ENCODE data around the gene TRIM41. TPM values are rescaled to one million over a fixed set of nuclear protein-coding genes. Genes with fewer than 3 reads are reported as not detected.
"Not testable (repeated sequence)": the region's sequence is repeated elsewhere in the genome, so short reads cannot be mapped to it uniquely, and the experiment has no call there.

The TRIM41 gene
- total RNA-seq, 1 donor from 2014 or later = 26.9 TPM

- H3K4me3 ChIP-seq = no peak overlapping the region
- no peaks in the 10 kb centered on the region for H3K9me3 ChIP-seq
- intact Hi-C loops (cut with DNase I) = no loop called here
- no peaks in the 10 kb centered on the region for H3K36me3 ChIP-seq
- no peak for ATAC-seq
- no peaks in the 10 kb centered on the region for H3K27me3 ChIP-seq
- no peak for TF ChIP-seq CTCF (IDR thresholded peaks at IDR 0.05)
- no peak overlapping the region for H3K27ac ChIP-seq
- no peak for DNase-seq
- peaks cover 4% of the 10 kb centered on the region for H3K4me1 ChIP-seq
Observed at GRCh38 chr5:181212934-181213333, 10.1 kb upstream of the TRIM41 start.

GRCh38 chr5:181214249-181214648 lies 8.8 kb upstream of the TRIM41 start:
- H3K4me3 ChIP-seq; ATAC-seq; intact Hi-C loops (cut with DNase I); H3K27ac ChIP-seq; H3K36me3 ChIP-seq; H3K9me3 ChIP-seq; H3K27me3 ChIP-seq; DNase-seq; H3K4me1 ChIP-seq: not testable (repeated sequence)

GRCh38 chr5:181215997-181216989 lies 6.8 kb upstream of the TRIM41 start:
- Histone ChIP-seq H3K27ac (no peak overlapping the region), H3K36me3 (no peaks in the 10 kb centered on the region), H3K27me3 (no peaks in the 10 kb centered on the region), H3K9me3 (no peaks in the 10 kb centered on the region), H3K4me1 (peaks cover 8% of the 10 kb centered on the region), H3K4me3 (peak overlapping the region; percentile 49)
- intact Hi-C loops (cut with DNase I) = no loop called here
- TF ChIP-seq CTCF (IDR thresholded peaks at IDR 0.05) = no peak
- ATAC-seq (no peak), DNase-seq (no peak)

- Histone ChIP-seq H3K4me1 (peaks cover 8% of the 10 kb centered on the region), H3K36me3 (no peaks in the 10 kb centered on the region), H3K27ac (peak overlapping the region; percentile 12), H3K9me3 (no peaks in the 10 kb centered on the region), H3K4me3 (peak overlapping the region; percentile 49), H3K27me3 (no peaks in the 10 kb centered on the region)
- no peak for TF ChIP-seq CTCF (IDR thresholded peaks at IDR 0.05)
- intact Hi-C loops (cut with DNase I) = no loop called here
- peak; percentile 35 for ATAC-seq
- peak; percentile 77 for DNase-seq
Observed at GRCh38 chr5:181217111-181217802, 5.8 kb upstream of the TRIM41 start.

- Histone ChIP-seq H3K27ac (peak overlapping the region; percentile 12), H3K9me3 (no peaks in the 10 kb centered on the region), H3K4me3 (peak overlapping the region; percentile 49), H3K36me3 (no peaks in the 10 kb centered on the region), H3K27me3 (no peaks in the 10 kb centered on the region), H3K4me1 (peaks cover 8% of the 10 kb centered on the region)
- DNase-seq = no peak
- ATAC-seq = no peak
- intact Hi-C loops (cut with DNase I) = no loop called here
- TF ChIP-seq CTCF (IDR thresholded peaks at IDR 0.05) = no peak
Observed at GRCh38 chr5:181217803-181218062, 5.3 kb upstream of the TRIM41 start.

- H3K27ac ChIP-seq = peak overlapping the region; percentile 8
- H3K4me3 ChIP-seq = peak overlapping the region; percentile 49
- intact Hi-C loops (cut with DNase I) = no loop called here
Observed at GRCh38 chr5:181218795-181219124, 4.3 kb upstream of the TRIM41 start.

More at GRCh38 chr5:181218795-181219124, 4.3 kb upstream of the TRIM41 start:
- no peaks in the 10 kb centered on the region for H3K36me3 ChIP-seq
- DNase-seq (no peak), ATAC-seq (no peak)
- H3K4me1 ChIP-seq = peaks cover 8% of the 10 kb centered on the region
- no peaks in the 10 kb centered on the region for H3K9me3 ChIP-seq
- no peak for TF ChIP-seq CTCF (IDR thresholded peaks at IDR 0.05)
- H3K27me3 ChIP-seq = no peaks in the 10 kb centered on the region
